ENCODE results near the gene MBNL1. TPM values are rescaled to one million over a fixed set of nuclear protein-coding genes. Genes with fewer than 3 reads are reported as not detected.

MBNL1 gene
- total and polyA plus RNA-seq, 8 donors = 25.7 to 379 (median 155) TPM

GRCh38 chr3:152499791-152500385 is 231.2 kb downstream of the MBNL1 start:
- intact Hi-C loops (cut with DNase I; ENCODE audit: low total_unique reads) = no loop called here

GRCh38 chr3:152505926-152506325 is 237.2 kb downstream of the MBNL1 start:
- H3K4me3 ChIP-seq = no peak overlapping the region
- H3K4me1 ChIP-seq = no peaks in the 10 kb centered on the region
- no peaks in the 10 kb centered on the region for H3K27me3 ChIP-seq
- DNase-seq = no peak
- WGBS, 5 donors = 76 to 91% (median 82%) methylated on average over 5 of the region's 5 CpGs
- no peak overlapping the region for H3K27ac ChIP-seq
- H3K9me3 ChIP-seq = no peaks in the 10 kb centered on the region
- intact Hi-C loops (cut with DNase I; ENCODE audit: low total_unique reads) = no loop called here
- no peak for TF ChIP-seq POLR2AphosphoS5 (IDR thresholded peaks at IDR 0.05)
- H3K36me3 ChIP-seq = no peaks in the 10 kb centered on the region

More at GRCh38 chr3:152499791-152500385, 231.2 kb downstream of the MBNL1 start:
- TF ChIP-seq EP300 (IDR thresholded peaks at IDR 0.05) (no peak), POLR2AphosphoS5 (IDR thresholded peaks at IDR 0.05) (no peak), POLR2A (IDR thresholded peaks at IDR 0.05) (no peak), CTCF (IDR thresholded peaks at IDR 0.05) (no peak)
- H3K9me3 ChIP-seq = peaks cover 0 to 4% (median 0%) of the 10 kb centered on the region in 4 donors
- no peaks in the 10 kb centered on the region for H3K36me3 ChIP-seq
- H3K4me1 ChIP-seq = peaks cover 0 to 6% (median 0%) of the 10 kb centered on the region in 4 donors
- H3K4me3 ChIP-seq = no peak overlapping the region
- H3K27ac ChIP-seq = no peak overlapping the region
- 26 to 41% (median 32%) methylated on average over 4 of the region's 4 CpGs for WGBS, 5 donors
- DNase-seq = no peak
- H3K27me3 ChIP-seq = no peaks in the 10 kb centered on the region

- peak in 1 of 2 donors; percentile 39 for DNase-seq
- intact Hi-C loops (cut with DNase I; ENCODE audit: low total_unique reads) = no loop called here
- Histone ChIP-seq H3K9me3 (no peaks in the 10 kb centered on the region), H3K4me1 (no peaks in the 10 kb centered on the region), H3K27ac (no peak overlapping the region), H3K36me3 (no peaks in the 10 kb centered on the region), H3K27me3 (no peaks in the 10 kb centered on the region), H3K4me3 (no peak overlapping the region)
- WGBS, 5 donors = 34 to 79% (median 42%) methylated on average over 1 of the region's 1 CpG
- TF ChIP-seq EP300 (IDR thresholded peaks at IDR 0.05) (no peak), CTCF (IDR thresholded peaks at IDR 0.05) (peak in 3 of 7 experiments; percentile 26 to 33 (median 33))
Measured at GRCh38 chr3:152508705-152509104, 240.0 kb downstream of the MBNL1 start.

- WGBS, 5 donors = 71 to 81% (median 74%) methylated on average over 4 of the region's 4 CpGs
Measured at GRCh38 chr3:152511904-152512303, 243.2 kb downstream of the MBNL1 start.

More at GRCh38 chr3:152511904-152512303, 243.2 kb downstream of the MBNL1 start:
- H3K4me1 ChIP-seq = no peaks in the 10 kb centered on the region
- H3K27me3 ChIP-seq = no peaks in the 10 kb centered on the region
- no peaks in the 10 kb centered on the region for H3K9me3 ChIP-seq
- H3K27ac ChIP-seq = no peak overlapping the region
- no peak overlapping the region for H3K4me3 ChIP-seq
- no peak for TF ChIP-seq POLR2AphosphoS5 (IDR thresholded peaks at IDR 0.05)
- TF ChIP-seq EP300 (IDR thresholded peaks at IDR 0.05) = no peak
- TF ChIP-seq POLR2A (IDR thresholded peaks at IDR 0.05) = no peak
- no peak for TF ChIP-seq CTCF (IDR thresholded peaks at IDR 0.05)
- H3K36me3 ChIP-seq = no peaks in the 10 kb centered on the region
- DNase-seq = no peak
- intact Hi-C loops (cut with DNase I; ENCODE audit: low total_unique reads) = no loop called here
